HCT116 (cell line): ENCODE measurements around the gene INSYN2A. TPM values are rescaled to one million over a fixed set of nuclear protein-coding genes. Genes with fewer than 3 reads are reported as not detected.

Experiments
- ATAC-seq: fragments of 200-7000 bp; cut with Tn5 transposase; 2 replicates; pipeline ENCODE4 v1.9.1; 2020; ENCODE audit warnings: mild to moderate bottlenecking, moderate library complexity
- BruUV-seq: library from RNA; stranded (reverse); fragments of 400-500 nt; replicated peaks from 2 replicates; lab custom pipeline; 2021; lab: Mats Ljungman, UMichigan
- CTCF ChIA-PET: fragments of 300-600 bp; sonication (Branson Sonifier 250); formaldehyde crosslinking; loops from one replicate; lab custom pipeline; 2021; ENCODE audit warnings: antibody characterized with exemption; lab: Charles Lee
- POLR2A ChIA-PET: fragments of 300-600, 350-600 bp; sonication (Branson Sonifier 250); formaldehyde crosslinking; loops from one replicate; lab custom pipeline; 2021; ENCODE audit warnings: antibody characterized with exemption; lab: Charles Lee
- RAD21 ChIA-PET, 2 experiments: fragments of 300-600 bp; sonication (Branson Sonifier 250); formaldehyde crosslinking; loops; one replicate each; lab custom pipeline; 2023; ENCODE audit warnings: low total read pairs in 2 of 2; ENCODE audit not compliant: uncharacterized antibody in 2 of 2, unreplicated experiment in 2 of 2, low non-redundant PET in 1 of 2; lab: Charles Lee
- DNase-seq: peaks from one replicate; pipeline ENCODE4 v3.0.0-alpha.2; 2010; ENCODE audit warnings: low read depth, low spot score
- H2AFZ ChIP-seq: fragments of 200-600 bp; shearing (Covaris generic), sonication (generic); 2 replicates; pipeline ENCODE4 v1.6.1; 2017; ENCODE audit warnings: low read depth, mixed run types, mixed read lengths, antibody characterized with exemption, low read length; ENCODE audit not compliant: poor library complexity, severe bottlenecking
- H3K27ac ChIP-seq: 2 replicates; pipeline ENCODE4 v1.5.1; 2012; ENCODE audit warnings: low read depth, low read length
- H3K27me3 ChIP-seq: fragments of 200-600 bp; sonication (generic); 2 replicates; pipeline ENCODE4 v1.6.1; 2016; ENCODE audit warnings: mixed run types, low read length, mixed read lengths; ENCODE audit not compliant: insufficient read depth
- H3K36me3 ChIP-seq, 2 experiments: fragments of 200-500 bp in 1 of 2; fragments of 200-600 bp in 1 of 2; sonication (Bioruptor generic) in 1 of 2; sonication (generic) in 1 of 2; 2 replicates each; pipeline versions ENCODE4 v1.5.1 to v1.6.1; 2014 to 2016; ENCODE audit warnings: low read length in 2 of 2, inconsistent platforms in 1 of 2, mixed read lengths in 1 of 2, mixed run types in 1 of 2; ENCODE audit not compliant: insufficient read depth in 2 of 2, control insufficient read depth in 1 of 2
- H3K4me1 ChIP-seq, 2 experiments: fragments of 200-600 bp in 1 of 2; sonication (generic) in 1 of 2; 2 replicates each; pipeline versions ENCODE4 v1.5.1 to v1.6.1; 2012 to 2017; ENCODE audit warnings: low read length in 2 of 2, inconsistent platforms in 1 of 2, mild to moderate bottlenecking in 1 of 2, mixed read lengths in 1 of 2, mixed run types in 1 of 2, moderate library complexity in 1 of 2; ENCODE audit not compliant: insufficient read depth in 2 of 2, control insufficient read depth in 1 of 2
- H3K4me2 ChIP-seq: fragments of 200-600 bp; sonication (generic); 2 replicates; pipeline ENCODE4 v1.6.1; 2017; ENCODE audit warnings: mixed run types, low read length, mixed read lengths
- H3K4me3 ChIP-seq, 2 experiments: fragments of 200-600 bp in 1 of 2; sonication (generic) in 1 of 2; replicated peaks in 1 of 2; 2 replicates each; pipeline ENCODE4 v1.5.1; 2011 to 2016; ENCODE audit warnings: low read length in 2 of 2, control low read depth in 1 of 2, low read depth in 1 of 2, mild to moderate bottlenecking in 1 of 2, mixed read lengths in 1 of 2, mixed run types in 1 of 2
- H3K79me2 ChIP-seq: fragments of 200-600 bp; sonication (generic); 2 replicates; pipeline ENCODE4 v1.6.1; 2017; ENCODE audit warnings: mild to moderate bottlenecking, mixed run types, low read length, moderate library complexity, mixed read lengths; ENCODE audit not compliant: insufficient read depth
- H3K9ac ChIP-seq: fragments of 200-600 bp; sonication (generic); 2 replicates; pipeline ENCODE4 v1.6.1; 2016; ENCODE audit warnings: low read length, mixed read lengths
- H3K9me2 ChIP-seq: fragments of 200-600 bp; sonication (generic), shearing (Covaris generic); 2 replicates; pipeline ENCODE4 v1.6.1; 2017; ENCODE audit warnings: mixed run types, mild to moderate bottlenecking, moderate library complexity; ENCODE audit not compliant: insufficient read depth
- H3K9me3 ChIP-seq, 2 experiments: fragments of 200-500 bp in 1 of 2; fragments of 200-600 bp in 1 of 2; sonication (Bioruptor generic) in 1 of 2; sonication (generic) in 1 of 2; 2 replicates each; pipeline ENCODE4 v1.6.1; 2014 to 2017; ENCODE audit warnings: low read length in 2 of 2, mixed read lengths in 2 of 2, inconsistent platforms in 1 of 2, low read depth in 1 of 2, mild to moderate bottlenecking in 1 of 2, mixed run types in 1 of 2, moderate library complexity in 1 of 2; ENCODE audit not compliant: control insufficient read depth in 1 of 2, insufficient read depth in 1 of 2
- H4K20me1 ChIP-seq: fragments of 200-600 bp; sonication (generic), shearing (Covaris generic); 2 replicates; pipeline ENCODE4 v1.6.1; 2017; ENCODE audit warnings: mixed run types, mild to moderate bottlenecking, moderate library complexity; ENCODE audit not compliant: insufficient read depth
- CBX3 ChIP-seq: IDR thresholded peaks from 2 replicates; pipeline ENCODE4 v1.6.1; 2012; ENCODE audit warnings: low read depth
- CEBPB ChIP-seq: IDR thresholded peaks from 2 replicates; pipeline ENCODE4 v1.6.1; 2012; ENCODE audit warnings: low read depth
- EGR1 ChIP-seq: IDR thresholded peaks from 2 replicates; pipeline ENCODE4 v1.6.1; 2012; ENCODE audit warnings: low read depth
- EZH2phosphoT487 ChIP-seq: fragments of 200-600 bp; IDR thresholded peaks from 2 replicates; pipeline ENCODE4 v1.6.1; 2018; ENCODE audit warnings: antibody characterized with exemption, borderline replicate concordance
- FOSL1 ChIP-seq: IDR thresholded peaks from 2 replicates; pipeline ENCODE4 v1.6.1; 2012; ENCODE audit warnings: low read depth
- JUND ChIP-seq: IDR thresholded peaks from 2 replicates; pipeline ENCODE4 v1.6.1; 2012
- RAD21 ChIP-seq: IDR thresholded peaks from 2 replicates; pipeline ENCODE4 v1.6.1; 2012; ENCODE audit warnings: low read depth, mild to moderate bottlenecking
- SP1 ChIP-seq: IDR thresholded peaks from 2 replicates; pipeline ENCODE4 v1.6.1; 2012; ENCODE audit warnings: low read depth
- TCF7L2 ChIP-seq: IDR thresholded peaks from 2 replicates; pipeline ENCODE4 v1.7.0; 2011; ENCODE audit warnings: borderline replicate concordance, inconsistent platforms; ENCODE audit not compliant: insufficient read depth, insufficient read length; ENCODE audit errors: extremely low read depth
- ZFX ChIP-seq: fragments of 450-650 bp; IDR thresholded peaks from 2 replicates; pipeline ENCODE4 v1.6.1; 2017
- ZNF274 ChIP-seq: fragments of 200-500 bp; sonication (Bioruptor generic); IDR thresholded peaks from 2 replicates; pipeline ENCODE4 v1.6.1; 2014; ENCODE audit warnings: mild to moderate bottlenecking, low read depth, low read length, inconsistent platforms
- intact Hi-C: fragments of 100-400 bp; cut with micrococcal nuclease; formaldehyde crosslinking; loops from 2 replicates; pipeline ENCODE4 v1.10.0; 2022
- total RNA-seq: library from RNA; stranded (reverse); gene quantifications from one replicate; pipeline ENCODE4 v1.2.1, GENCODE V29; 2021; ENCODE audit not compliant: unreplicated experiment
- TF ChIP-seq, protein P1 (sequence below): IDR thresholded peaks from 2 replicates; pipeline ENCODE4 v1.6.1; 2012
- TF ChIP-seq, protein P2 (sequence below), 3 experiments: fragments of 200-600 bp in 1 of 3; sonication (generic) in 1 of 3; IDR thresholded peaks in 2 of 3; conservative IDR thresholded peaks in 1 of 3; 2 replicates each; pipeline ENCODE4 v1.5.1; 2012 to 2017; ENCODE audit warnings: low read depth in 2 of 3, low read length in 2 of 3, antibody characterized with exemption in 1 of 3, borderline replicate concordance in 1 of 3, control low read depth in 1 of 3, mild to moderate bottlenecking in 1 of 3, mixed read lengths in 1 of 3, mixed run types in 1 of 3, moderate library complexity in 1 of 3; ENCODE audit not compliant: insufficient read depth in 1 of 3
- TF ChIP-seq, protein P3 (sequence below): IDR thresholded peaks from 2 replicates; pipeline ENCODE4 v1.6.1; 2012
- TF ChIP-seq, protein P4 (sequence below): IDR thresholded peaks from 2 replicates; pipeline ENCODE4 v1.6.1; 2011; ENCODE audit warnings: mild to moderate bottlenecking, low read length, moderate library complexity; ENCODE audit not compliant: insufficient replicate concordance; ENCODE audit errors: extremely low read depth

The INSYN2A gene
- total RNA-seq, 1 experiment from 2014 or later = not detected

DNA sequence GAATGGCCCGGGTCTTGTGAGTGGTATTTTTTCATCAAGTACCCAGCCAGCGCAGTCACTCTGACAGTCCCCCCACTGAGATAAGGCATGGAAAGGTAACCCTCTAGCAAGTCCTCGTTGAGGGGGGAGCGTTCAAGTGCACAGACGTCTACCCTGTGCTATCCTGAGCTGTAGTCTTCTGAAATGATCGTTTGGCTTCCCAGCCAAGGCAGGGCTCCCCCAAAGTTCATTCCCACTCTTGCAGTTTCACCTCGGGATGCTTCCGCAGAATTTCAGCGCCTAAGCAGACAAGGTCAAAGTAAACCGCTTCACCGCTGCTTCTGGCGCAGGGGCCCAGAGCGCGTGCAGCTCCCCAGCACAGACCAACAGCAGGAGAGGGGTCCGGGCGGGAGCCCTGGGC, 1.8 kb downstream of the INSYN2A start:
- CTCF ChIA-PET = interaction anchor here (1.3 kb wide), 1 partner anchor 9 kb away, joined by 3 read pairs; no protein-coding TSS in a partner anchor
- RAD21 ChIA-PET = no interaction called here
- H3K9ac ChIP-seq = no peak overlapping the region
- no peak for ATAC-seq
- no peaks in the 10 kb centered on the region for H3K9me2 ChIP-seq
- intact Hi-C loops = no loop called here
- TF ChIP-seq TCF7L2 = no peak
- no peak for TF ChIP-seq FOSL1
- no peak overlapping the region for H3K4me3 ChIP-seq
- no peak overlapping the region for H3K27ac ChIP-seq
- no peak overlapping the region for H3K4me2 ChIP-seq
- H3K4me1 ChIP-seq = no peaks in the 10 kb centered on the region
- no peaks in the 10 kb centered on the region for H3K36me3 ChIP-seq
- no peaks in the 10 kb centered on the region for H4K20me1 ChIP-seq
- POLR2A ChIA-PET = no interaction called here
- no peaks in the 10 kb centered on the region for H3K27me3 ChIP-seq
- BruUV-seq = no TSS peak
- H3K79me2 ChIP-seq = no peaks in the 10 kb centered on the region
- H2AFZ ChIP-seq = no peak overlapping the region
- DNase-seq = no peak
- H3K9me3 ChIP-seq = no peaks in the 10 kb centered on the region

DNA sequence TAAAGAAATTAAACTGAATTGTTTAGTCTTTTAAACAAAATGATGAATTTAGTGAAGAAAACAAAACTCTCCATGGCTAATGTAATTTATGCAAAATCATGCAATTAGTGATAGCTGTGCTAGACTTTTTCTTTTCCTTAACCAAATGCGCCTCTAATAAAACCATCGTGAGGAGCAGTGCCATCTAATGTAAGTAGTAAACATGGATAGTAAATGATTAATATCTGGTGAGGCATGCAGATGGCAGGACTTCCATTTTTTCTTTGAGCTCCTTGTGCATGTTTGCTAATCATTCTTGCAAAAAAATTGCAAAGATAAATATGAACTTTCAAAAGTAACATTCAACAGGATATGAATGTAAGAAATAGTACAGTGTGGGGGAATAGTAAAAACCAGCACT, 2.3 kb downstream of the INSYN2A start:
- no peaks in the 10 kb centered on the region for H3K79me2 ChIP-seq
- H3K27me3 ChIP-seq = no peaks in the 10 kb centered on the region
- H3K4me1 ChIP-seq = no peaks in the 10 kb centered on the region
- no peak overlapping the region for H3K4me2 ChIP-seq
- H4K20me1 ChIP-seq = no peaks in the 10 kb centered on the region
- ChIA-PET CTCF (interaction anchor here (1.3 kb wide), 1 partner anchor 9 kb away, joined by 3 read pairs; no protein-coding TSS in a partner anchor), RAD21 (no interaction called here), POLR2A (no interaction called here)
- no peak overlapping the region for H3K27ac ChIP-seq
- H3K4me3 ChIP-seq = no peak overlapping the region
- intact Hi-C loops = no loop called here
- H3K9ac ChIP-seq = no peak overlapping the region
- no peak for DNase-seq
- ATAC-seq = no peak
- no peaks in the 10 kb centered on the region for H3K9me3 ChIP-seq
- H3K9me2 ChIP-seq = no peaks in the 10 kb centered on the region
- no TSS peak for BruUV-seq
- H3K36me3 ChIP-seq = no peaks in the 10 kb centered on the region
- no peak overlapping the region for H2AFZ ChIP-seq
- TF ChIP-seq CEBPB (no peak), JUND (no peak), FOSL1 (no peak), EGR1 (no peak), RAD21 (no peak), EZH2phosphoT487 (no peak), TCF7L2 (no peak), ZNF274 (no peak), SP1 (no peak), ZFX (no peak), CBX3 (no peak)
- TF ChIP-seq, protein P1, sequence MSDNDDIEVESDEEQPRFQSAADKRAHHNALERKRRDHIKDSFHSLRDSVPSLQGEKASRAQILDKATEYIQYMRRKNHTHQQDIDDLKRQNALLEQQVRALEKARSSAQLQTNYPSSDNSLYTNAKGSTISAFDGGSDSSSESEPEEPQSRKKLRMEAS = no peak
- TF ChIP-seq, protein P2, sequence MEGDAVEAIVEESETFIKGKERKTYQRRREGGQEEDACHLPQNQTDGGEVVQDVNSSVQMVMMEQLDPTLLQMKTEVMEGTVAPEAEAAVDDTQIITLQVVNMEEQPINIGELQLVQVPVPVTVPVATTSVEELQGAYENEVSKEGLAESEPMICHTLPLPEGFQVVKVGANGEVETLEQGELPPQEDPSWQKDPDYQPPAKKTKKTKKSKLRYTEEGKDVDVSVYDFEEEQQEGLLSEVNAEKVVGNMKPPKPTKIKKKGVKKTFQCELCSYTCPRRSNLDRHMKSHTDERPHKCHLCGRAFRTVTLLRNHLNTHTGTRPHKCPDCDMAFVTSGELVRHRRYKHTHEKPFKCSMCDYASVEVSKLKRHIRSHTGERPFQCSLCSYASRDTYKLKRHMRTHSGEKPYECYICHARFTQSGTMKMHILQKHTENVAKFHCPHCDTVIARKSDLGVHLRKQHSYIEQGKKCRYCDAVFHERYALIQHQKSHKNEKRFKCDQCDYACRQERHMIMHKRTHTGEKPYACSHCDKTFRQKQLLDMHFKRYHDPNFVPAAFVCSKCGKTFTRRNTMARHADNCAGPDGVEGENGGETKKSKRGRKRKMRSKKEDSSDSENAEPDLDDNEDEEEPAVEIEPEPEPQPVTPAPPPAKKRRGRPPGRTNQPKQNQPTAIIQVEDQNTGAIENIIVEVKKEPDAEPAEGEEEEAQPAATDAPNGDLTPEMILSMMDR (IDR thresholded peaks at IDR 0.05 in 2 of 3, conservative IDR thresholded peaks at IDR 0.05 in 1 of 3; ENCODE audit: borderline replicate concordance in 1 of 3, insufficient read depth in 1 of 3, low read depth in 2 of 3, low read length in 2 of 3) = no peak
- TF ChIP-seq, protein P3, sequence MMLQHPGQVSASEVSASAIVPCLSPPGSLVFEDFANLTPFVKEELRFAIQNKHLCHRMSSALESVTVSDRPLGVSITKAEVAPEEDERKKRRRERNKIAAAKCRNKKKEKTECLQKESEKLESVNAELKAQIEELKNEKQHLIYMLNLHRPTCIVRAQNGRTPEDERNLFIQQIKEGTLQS = no peak
- TF ChIP-seq, protein P4, sequence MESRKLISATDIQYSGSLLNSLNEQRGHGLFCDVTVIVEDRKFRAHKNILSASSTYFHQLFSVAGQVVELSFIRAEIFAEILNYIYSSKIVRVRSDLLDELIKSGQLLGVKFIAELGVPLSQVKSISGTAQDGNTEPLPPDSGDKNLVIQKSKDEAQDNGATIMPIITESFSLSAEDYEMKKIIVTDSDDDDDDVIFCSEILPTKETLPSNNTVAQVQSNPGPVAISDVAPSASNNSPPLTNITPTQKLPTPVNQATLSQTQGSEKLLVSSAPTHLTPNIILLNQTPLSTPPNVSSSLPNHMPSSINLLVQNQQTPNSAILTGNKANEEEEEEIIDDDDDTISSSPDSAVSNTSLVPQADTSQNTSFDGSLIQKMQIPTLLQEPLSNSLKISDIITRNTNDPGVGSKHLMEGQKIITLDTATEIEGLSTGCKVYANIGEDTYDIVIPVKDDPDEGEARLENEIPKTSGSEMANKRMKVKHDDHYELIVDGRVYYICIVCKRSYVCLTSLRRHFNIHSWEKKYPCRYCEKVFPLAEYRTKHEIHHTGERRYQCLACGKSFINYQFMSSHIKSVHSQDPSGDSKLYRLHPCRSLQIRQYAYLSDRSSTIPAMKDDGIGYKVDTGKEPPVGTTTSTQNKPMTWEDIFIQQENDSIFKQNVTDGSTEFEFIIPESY = no peak
